GM21576 (cell line): ENCODE data around the gene POLG.

ENCODE experiments used
- ATAC-seq: cut with Tn5 transposase; IDR thresholded peaks from one replicate; pipeline ENCODE4 v1.9.1; 2021; ENCODE audit warnings: mild to moderate bottlenecking, moderate library complexity; ENCODE audit not compliant: unreplicated experiment

Gene POLG

DNA sequence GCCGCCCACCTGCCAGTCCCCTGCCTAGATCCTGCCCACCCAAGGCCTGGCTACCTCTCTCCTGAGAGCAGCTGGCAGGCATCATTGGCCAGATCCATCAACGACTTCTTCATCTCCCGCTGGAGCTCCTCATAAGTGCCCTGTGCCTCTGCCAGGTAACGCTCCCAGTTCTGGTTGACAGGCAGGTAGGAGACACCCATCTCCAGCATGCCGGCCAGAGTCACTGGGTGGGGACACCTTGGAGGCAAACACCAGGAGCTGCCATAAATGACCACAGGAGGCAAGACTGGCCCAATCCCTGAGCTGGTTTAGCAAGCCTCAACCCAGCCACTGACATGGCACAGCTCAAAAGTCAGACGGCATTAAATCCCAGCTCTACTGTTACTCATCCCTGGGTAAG lies 7.5 kb downstream of the POLG start:
- ATAC-seq: no peak

- no peak for ATAC-seq
These were observed 8.3 kb downstream of the POLG start for GRCh38 chr15:89326316-89326715.

DNA sequence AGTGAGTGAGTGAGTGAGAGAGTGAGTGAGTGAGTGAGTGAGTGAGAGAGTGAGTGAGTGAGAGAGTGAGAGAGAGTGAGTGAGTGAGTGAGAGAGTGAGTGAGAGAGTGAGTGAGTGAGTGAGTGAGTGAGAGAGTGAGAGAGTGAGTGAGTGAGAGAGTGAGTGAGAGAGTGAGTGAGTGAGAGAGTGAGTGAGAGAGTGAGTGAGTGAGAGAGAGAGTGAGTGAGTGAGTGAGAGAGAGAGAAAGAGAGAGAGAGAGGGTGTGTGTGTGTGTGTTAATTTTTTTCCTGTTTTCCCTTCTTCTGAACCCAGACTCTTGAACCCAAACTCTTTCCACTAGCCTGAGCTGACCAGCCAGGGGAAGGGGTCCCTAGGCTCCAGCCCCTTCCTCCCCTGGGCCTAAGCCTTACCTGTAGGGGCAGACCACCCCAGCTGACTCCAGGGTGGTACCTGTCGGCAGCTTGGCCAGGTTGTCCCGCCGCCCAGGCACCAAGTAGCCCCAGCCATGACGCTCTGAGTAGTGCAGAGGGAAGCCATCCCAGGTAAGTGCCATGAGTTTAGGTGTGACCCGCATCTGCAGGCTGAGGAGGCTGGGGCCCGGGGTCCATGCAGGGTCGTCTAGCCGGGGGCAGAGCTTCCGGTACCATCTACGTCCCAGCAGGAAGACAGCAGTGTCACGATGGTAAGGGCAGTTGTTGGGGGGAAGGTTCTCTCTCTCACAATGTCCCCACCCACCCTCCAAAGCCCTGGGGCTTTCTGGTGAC lies 9.4 kb downstream of the POLG start:
- ATAC-seq: no peak

DNA sequence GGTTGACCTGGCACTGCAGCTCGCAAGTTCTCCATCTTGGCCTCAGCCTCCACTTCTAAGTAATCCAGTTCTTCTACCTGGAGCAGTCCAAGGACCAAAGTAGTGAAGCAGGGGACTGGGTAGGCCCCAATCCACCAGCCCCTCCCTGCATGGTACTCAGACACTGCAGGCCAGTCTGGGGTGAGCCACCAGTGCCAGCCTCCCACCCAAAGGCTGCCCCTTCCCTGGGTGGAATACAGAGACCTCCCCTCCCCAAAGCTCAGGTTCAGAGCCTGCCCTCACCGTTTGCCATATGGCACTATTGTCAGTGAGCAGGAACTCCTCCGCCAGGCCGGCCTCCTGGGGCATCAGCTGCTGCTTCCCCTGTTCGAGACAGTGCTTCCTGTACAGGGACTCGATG lies 10.8 kb downstream of the POLG start:
- no peak for ATAC-seq

- ATAC-seq: no peak
These were observed 11.8 kb downstream of the POLG start for GRCh38 chr15:89322822-89323221.

DNA sequence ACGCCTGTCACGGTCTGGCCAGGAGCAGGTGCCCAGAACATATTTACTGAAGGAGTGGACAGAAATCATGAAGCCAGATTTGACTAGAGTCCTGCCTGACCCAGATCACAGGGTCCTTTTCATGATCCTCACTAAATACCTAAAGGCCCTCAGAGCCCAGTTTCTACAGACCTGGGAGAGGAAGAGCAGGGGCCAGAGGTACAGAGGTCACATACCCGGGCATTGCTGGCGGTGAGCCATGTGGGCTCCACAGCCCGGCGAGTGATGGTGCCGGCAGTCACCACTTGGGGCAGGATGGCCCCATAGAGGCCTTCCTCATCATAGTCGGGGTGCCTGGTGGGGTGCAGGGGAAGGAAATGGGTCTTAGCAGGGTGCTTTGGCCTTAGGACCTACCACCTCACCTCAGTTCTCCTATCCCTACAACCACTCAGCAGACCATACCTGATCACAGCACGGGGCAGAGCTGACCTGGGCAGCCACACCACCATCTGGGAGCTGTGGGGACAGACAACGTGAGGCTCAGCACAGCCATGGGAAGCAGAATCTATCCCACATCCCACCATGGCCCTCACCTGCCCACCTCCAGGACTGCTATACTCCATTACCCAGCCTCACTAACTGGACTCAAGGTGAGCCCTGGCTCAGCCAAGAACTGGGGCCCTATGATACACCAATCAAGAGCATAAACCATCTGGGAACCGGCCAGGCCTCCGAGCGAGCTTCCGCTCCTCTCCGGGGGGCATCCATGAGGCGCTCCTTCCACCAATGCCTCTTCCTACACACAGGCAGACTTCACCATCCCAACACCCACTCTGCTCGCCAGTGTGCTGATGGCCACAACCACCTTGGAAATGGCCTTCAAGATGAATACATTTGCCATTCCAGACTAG lies 12.9 kb downstream of the POLG start:
- ATAC-seq: no peak

GRCh38 chr15:89320200-89320599 lies 14.4 kb downstream of the POLG start:
- no peak for ATAC-seq

GRCh38 chr15:89319678-89320077 lies 14.9 kb downstream of the POLG start:
- no peak for ATAC-seq

- ATAC-seq: no peak
These were observed 17.4 kb downstream of the POLG start for GRCh38 chr15:89317186-89317720.

DNA sequence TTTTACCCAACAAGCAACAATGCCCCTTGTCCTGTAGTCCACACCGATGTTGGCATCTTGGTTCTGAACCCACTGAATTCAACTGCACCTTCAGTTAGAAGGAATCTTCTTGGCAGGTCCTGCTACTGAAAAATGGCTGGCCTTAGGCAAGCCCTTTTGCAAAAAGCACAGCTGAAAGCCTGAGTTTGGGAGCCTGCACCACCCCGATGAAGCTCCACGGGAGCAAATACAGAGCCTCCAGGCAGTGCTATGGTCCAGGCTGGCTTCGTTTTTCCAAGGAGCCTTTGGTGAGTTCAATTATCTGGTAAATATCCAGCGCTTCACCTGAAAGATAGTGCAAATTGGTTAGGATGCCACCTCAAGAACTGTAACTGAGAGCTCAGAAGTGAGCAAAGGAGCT lies 18.1 kb downstream of the POLG start:
- no peak for ATAC-seq

GRCh38 chr15:89315375-89315929 lies 19.2 kb downstream of the POLG start:
- ATAC-seq: no peak

DNA sequence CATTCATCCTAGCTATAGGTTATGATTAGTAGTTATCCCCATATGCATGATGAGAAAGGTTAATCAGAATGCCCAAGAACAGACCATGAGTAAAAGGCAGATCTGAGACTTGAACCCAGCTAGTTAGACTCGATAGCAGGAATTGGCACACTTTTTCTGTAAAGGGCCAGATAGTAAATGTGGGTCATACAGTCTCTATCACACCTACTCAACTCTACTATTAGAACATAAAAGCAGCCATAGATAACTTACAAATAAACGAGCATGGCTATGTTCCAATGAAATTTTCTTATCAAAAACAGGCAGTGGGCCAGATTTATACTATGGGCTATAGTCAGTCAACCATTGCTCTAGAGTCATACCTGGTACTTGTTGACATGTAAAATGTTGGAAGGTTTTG lies 24.6 kb downstream of the POLG start:
- ATAC-seq: no peak

DNA sequence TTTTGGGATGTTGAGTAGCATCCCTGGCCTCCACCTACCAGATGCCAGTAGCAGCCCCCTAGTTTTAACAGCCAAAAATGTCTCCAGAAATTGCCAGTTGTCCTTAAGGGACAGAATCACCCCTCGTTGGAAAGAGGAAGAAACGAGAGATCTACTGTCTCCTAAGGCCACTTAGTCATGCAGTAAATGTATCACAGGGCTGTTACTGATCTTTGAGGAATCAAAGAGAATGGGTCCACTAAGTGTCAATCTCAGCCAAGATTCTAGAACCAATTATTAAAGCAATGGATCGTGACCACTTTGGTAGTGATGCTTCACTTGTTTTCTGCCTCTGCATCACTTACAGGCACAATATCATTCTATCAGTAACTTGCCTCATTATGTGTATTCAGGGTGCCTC lies 26.4 kb downstream of the POLG start:
- ATAC-seq: no peak

DNA sequence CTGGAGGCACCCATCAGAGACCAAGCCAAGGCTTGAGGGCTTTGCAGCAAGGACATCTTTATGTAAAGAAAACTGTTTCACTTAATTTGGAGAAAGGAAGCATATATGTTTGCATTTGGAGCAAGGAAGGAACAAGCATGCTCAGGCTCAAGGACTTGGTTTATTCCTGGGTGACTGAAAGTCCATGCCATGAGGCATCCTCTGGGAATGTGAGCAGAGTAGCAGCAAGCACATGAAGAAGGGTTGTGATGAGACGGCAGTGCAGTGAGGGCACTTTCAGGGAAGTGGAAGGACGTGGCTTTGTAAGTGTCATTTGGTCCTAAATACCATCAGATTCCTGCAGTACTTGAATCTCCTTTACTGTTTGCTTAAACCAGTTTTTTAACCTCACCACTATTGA lies 26.8 kb downstream of the POLG start:
- no peak for ATAC-seq

DNA sequence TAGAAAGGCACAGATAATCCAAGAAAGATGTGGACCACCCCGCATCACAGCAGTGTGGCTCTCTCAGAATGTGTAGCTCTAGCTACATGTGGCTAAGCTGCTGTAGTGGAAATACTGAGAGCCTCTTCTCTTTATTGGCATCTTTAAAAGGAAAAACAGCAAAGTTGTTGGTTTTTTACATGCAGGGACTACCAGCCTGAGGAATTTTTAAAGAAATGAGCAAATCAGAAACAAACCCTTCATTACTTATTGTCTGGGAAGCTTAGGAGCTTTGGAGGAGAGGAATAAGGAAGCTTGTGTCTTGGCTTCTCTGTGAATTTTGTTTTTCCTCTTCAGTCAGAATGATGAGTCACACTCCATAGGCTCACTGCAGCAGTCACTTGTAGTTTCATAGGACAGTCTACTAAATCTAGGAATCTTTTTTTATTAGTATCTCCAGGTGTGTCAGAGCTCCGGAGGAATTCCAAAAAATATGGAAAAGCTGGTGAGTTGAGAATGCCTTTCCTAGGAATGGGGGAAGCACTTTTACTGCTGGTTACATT lies 27.5 kb downstream of the POLG start:
- ATAC-seq: no peak

GRCh38 chr15:89305395-89305794 lies 29.2 kb downstream of the POLG start:
- no peak for ATAC-seq

DNA sequence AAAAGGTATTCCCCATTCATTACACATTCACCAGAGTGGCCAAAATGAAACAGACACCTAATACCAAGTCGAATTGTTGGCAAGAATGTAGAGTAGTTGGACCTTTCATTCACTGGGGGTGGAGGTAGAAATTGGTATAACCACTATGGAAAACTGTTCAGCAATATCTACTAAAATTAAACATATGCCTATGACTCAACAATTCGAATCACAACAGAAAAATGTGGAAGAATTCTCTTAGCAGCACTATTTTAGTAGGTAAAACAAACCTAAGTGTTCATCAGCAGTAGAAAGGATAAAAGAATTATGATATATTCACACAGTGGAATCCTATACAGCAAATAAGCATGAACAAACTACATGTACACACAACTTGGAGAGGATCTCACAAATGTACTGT lies 30.6 kb downstream of the POLG start:
- ATAC-seq: no peak

DNA sequence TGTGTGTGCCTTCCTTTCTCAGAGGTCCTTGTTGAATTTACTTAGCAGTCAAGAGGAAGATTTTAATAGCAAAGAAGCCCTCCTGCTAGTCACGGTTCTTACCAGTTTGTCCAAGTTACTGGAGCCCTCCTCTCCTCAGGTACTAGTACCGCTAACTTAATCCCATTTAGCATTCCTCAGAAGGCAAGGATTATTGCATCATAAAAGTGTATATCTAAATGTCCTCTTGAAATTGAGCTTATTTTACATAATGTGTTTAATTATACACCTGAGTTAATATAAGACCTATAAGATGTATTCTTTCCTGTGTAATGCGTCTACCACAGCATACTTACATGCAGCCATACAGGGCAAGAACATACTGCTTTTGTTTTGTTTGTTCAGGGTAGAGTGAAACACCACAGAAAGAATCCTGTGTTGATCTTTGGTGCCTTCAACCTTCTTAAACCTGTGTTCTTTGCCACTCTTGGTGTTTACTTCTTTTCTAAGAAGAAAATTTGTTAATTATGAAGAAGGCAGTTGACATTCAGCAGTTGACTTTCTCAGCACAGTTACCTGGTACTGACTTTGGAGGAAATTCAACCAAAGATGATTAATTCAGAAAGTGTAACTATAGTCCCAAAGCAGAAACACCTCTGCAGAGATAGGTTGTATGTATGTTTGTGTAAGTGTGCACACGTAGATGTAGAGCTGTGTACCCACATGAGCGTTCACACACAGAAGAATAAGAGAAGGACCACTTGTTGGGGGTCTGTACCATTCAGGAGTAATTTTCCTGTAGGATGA lies 33.1 kb downstream of the POLG start:
- no peak for ATAC-seq

DNA sequence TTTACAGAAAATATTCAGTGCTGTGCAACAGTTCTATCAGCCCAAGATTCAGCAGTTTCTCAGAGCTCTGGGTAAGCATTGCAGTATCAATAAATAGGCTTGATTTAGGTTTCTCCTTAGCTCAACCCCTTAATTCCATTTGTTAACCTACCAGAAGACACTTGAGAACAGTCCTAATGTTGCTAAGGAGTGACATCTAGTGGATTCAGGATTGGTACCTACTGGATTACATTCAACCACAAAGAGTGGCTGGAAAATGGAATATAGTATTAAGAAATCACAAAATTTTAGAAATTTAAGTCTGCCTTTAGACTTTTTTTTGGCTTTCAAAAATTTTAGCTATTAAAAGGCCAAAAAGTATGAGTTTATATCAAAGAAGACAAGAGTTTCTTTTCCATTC lies 34.7 kb downstream of the POLG start:
- no peak for ATAC-seq

DNA sequence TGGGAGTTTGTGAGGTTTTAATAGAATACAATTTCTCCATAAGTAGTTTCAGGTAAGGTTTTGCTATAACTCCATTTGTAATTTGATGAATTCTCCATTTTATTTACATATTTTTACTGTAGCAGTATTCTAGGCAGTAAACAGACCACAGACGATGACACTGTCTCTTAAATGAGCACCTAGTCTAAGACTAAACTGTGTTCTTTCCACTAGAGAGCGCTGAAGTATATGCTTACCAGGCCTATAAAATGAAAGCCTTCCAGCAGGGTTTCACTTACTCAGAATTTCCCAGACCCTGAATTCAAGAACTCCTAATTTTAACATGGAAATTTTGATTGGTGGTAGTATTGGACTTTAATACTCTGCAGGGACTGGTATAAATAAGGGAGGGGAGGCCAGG lies 41.6 kb downstream of the POLG start:
- no peak for ATAC-seq
